Gastroesophageal sphincter (tissue), 3 donors: ENCODE measurements around the gene TENM3.

Source experiments
- CTCF ChIP-seq, 4 experiments: fragments of 200-600 bp in 2 of 4; fragments of 450-650 bp in 2 of 4; sonication (generic) in 1 of 4; IDR thresholded peaks; one replicate each; pipeline ENCODE4 v1.5.1; 2017 to 2019; ENCODE audit warnings: antibody characterized with exemption in 4 of 4, mild to moderate bottlenecking in 2 of 4, moderate library complexity in 2 of 4
- EP300 ChIP-seq: sonication (generic); formaldehyde crosslinking; IDR thresholded peaks from one replicate; pipeline ENCODE4 v1.6.1; 2017; ENCODE audit warnings: antibody characterized with exemption, mild to moderate bottlenecking
- POLR2A ChIP-seq, 2 donors: fragments of 450-650 bp; IDR thresholded peaks; one replicate each; pipeline ENCODE4 v1.6.1; 2017; ENCODE audit warnings: antibody characterized with exemption in 2 of 2, mild to moderate bottlenecking in 2 of 2, moderate library complexity in 1 of 2

- TF ChIP-seq CTCF (IDR thresholded peaks at IDR 0.05) (no peak), POLR2A (IDR thresholded peaks at IDR 0.05) (no peak), EP300 (no peak)
Measured at GRCh38 chr4:182324282-182324681, 81.1 kb downstream of the TENM3 start.
